ENCODE results near the gene MKNK1.

MKNK1 gene

GRCh38 chr1:46517932-46518498, 86.1 kb downstream of the MKNK1 start:
- H3K4me3 ChIP-seq (replicated peaks in 1 of 2; ENCODE audit: low read depth in 2 of 2, low read length in 2 of 2): no peak overlapping the region
- DNase-seq (ENCODE audit: low read depth in 2 of 2): no peak
- no peak for TF ChIP-seq CTCF (IDR thresholded peaks at IDR 0.05; ENCODE audit: low read depth, low read length)

GRCh38 chr1:46517010-46517600, 87.0 kb downstream of the MKNK1 start:
- H3K4me3 ChIP-seq (replicated peaks in 1 of 2; ENCODE audit: low read depth in 2 of 2, low read length in 2 of 2): no peak overlapping the region
- no peak for DNase-seq (ENCODE audit: low read depth in 2 of 2)

GRCh38 chr1:46516200-46516950, 87.7 kb downstream of the MKNK1 start:
- no peak for TF ChIP-seq CTCF (IDR thresholded peaks at IDR 0.05; ENCODE audit: low read depth, low read length)
- no peak overlapping the region for H3K4me3 ChIP-seq (replicated peaks in 1 of 2; ENCODE audit: low read depth in 2 of 2, low read length in 2 of 2)
- no peak for DNase-seq (ENCODE audit: low read depth in 2 of 2)

More at GRCh38 chr1:46517010-46517600, 87.0 kb downstream of the MKNK1 start:
- TF ChIP-seq CTCF (IDR thresholded peaks at IDR 0.05; ENCODE audit: low read depth, low read length): no peak

- no peak for TF ChIP-seq CTCF (IDR thresholded peaks at IDR 0.05; ENCODE audit: low read depth, low read length)
- DNase-seq (ENCODE audit: low read depth in 2 of 2): no peak
- H3K4me3 ChIP-seq (replicated peaks in 1 of 2; ENCODE audit: low read depth in 2 of 2, low read length in 2 of 2): no peak overlapping the region
Observed at GRCh38 chr1:46515576-46515975, 88.5 kb downstream of the MKNK1 start.

- no peak overlapping the region for H3K4me3 ChIP-seq (replicated peaks in 1 of 2; ENCODE audit: low read depth in 2 of 2, low read length in 2 of 2)
- no peak for TF ChIP-seq CTCF (IDR thresholded peaks at IDR 0.05; ENCODE audit: low read depth, low read length)
- DNase-seq (ENCODE audit: low read depth in 2 of 2): no peak
Observed at GRCh38 chr1:46513536-46513935, 90.5 kb downstream of the MKNK1 start.

GRCh38 chr1:46512792-46513190, 91.3 kb downstream of the MKNK1 start:
- no peak for DNase-seq (ENCODE audit: low read depth in 2 of 2)
- TF ChIP-seq CTCF (IDR thresholded peaks at IDR 0.05; ENCODE audit: low read depth, low read length): no peak
- no peak overlapping the region for H3K4me3 ChIP-seq (replicated peaks in 1 of 2; ENCODE audit: low read depth in 2 of 2, low read length in 2 of 2)
